Neural cell (in vitro differentiated cells): ENCODE data around the gene TULP4. TPM values are rescaled to one million over a fixed set of nuclear protein-coding genes. Genes with fewer than 3 reads are reported as not detected.

Experiments
- H2AFZ ChIP-seq: fragments of 200-600, 300-800 bp; sonication (generic), shearing (Covaris generic); 2 replicates; pipeline ENCODE4 v1.6.0; 2014; ENCODE audit warnings: low read depth, mild to moderate bottlenecking, antibody characterized with exemption, low read length, moderate library complexity
- H3F3A ChIP-seq: fragments of 200-600 bp; shearing (Covaris generic); 2 replicates; pipeline ENCODE4 v1.6.1; 2016; ENCODE audit warnings: mild to moderate bottlenecking, moderate library complexity, mixed read lengths, antibody characterized with exemption, low read length; ENCODE audit not compliant: insufficient read depth, poor library complexity, severe bottlenecking
- H3K27ac ChIP-seq: fragments of 200-600, 300-800 bp; sonication (generic), shearing (Covaris generic); 2 replicates; pipeline ENCODE4 v1.5.1; 2014; ENCODE audit warnings: mild to moderate bottlenecking, low read length, moderate library complexity
- H3K27me3 ChIP-seq: fragments of 300-800, 200-600 bp; sonication (generic), shearing (Covaris generic); 2 replicates; pipeline ENCODE4 v1.6.0; 2014; ENCODE audit warnings: mild to moderate bottlenecking, low read depth, low read length, moderate library complexity; ENCODE audit not compliant: insufficient read depth
- H3K36me3 ChIP-seq: fragments of 300-800, 200-600 bp; sonication (generic), shearing (Covaris generic); 2 replicates; pipeline ENCODE4 v1.5.1; 2014; ENCODE audit warnings: mild to moderate bottlenecking, antibody characterized with exemption, low read length, moderate library complexity; ENCODE audit not compliant: insufficient read depth
- H3K4me2 ChIP-seq: fragments of 300-800, 200-600 bp; sonication (generic), shearing (Covaris generic); 2 replicates; pipeline ENCODE4 v1.6.0; 2014; ENCODE audit warnings: mild to moderate bottlenecking, low read length
- H3K4me3 ChIP-seq: fragments of 300-800, 200-600 bp; sonication (generic), shearing (Covaris generic); 2 replicates; pipeline ENCODE4 v1.5.1; 2014; ENCODE audit warnings: mild to moderate bottlenecking, low read length, moderate library complexity
- H3K79me2 ChIP-seq: fragments of 200-600 bp; shearing (Covaris generic); replicated peaks from 2 replicates; pipeline ENCODE4 v1.6.0; 2014; ENCODE audit warnings: mild to moderate bottlenecking, low read length, moderate library complexity; ENCODE audit not compliant: insufficient read depth
- H3K9ac ChIP-seq: fragments of 300-800, 200-600 bp; sonication (generic), shearing (Covaris generic); 2 replicates; pipeline ENCODE4 v1.6.1; 2016; ENCODE audit warnings: mild to moderate bottlenecking, low read length, mixed read lengths
- H3K9me2 ChIP-seq: fragments of 200-600 bp; shearing (Covaris generic); 2 replicates; pipeline ENCODE4 v1.6.1; 2016; ENCODE audit warnings: mild to moderate bottlenecking, low read length, mixed read lengths; ENCODE audit not compliant: insufficient read depth
- H3K9me3 ChIP-seq: fragments of 200-600, 300-800 bp; sonication (generic), shearing (Covaris generic); 2 replicates; pipeline ENCODE4 v1.6.1; 2016; ENCODE audit warnings: mild to moderate bottlenecking, mixed run types, low read length, moderate library complexity, mixed read lengths
- H4K20me1 ChIP-seq: fragments of 200-600 bp; shearing (Covaris generic); 2 replicates; pipeline ENCODE4 v1.6.1; 2016; ENCODE audit warnings: mild to moderate bottlenecking, mixed run types; ENCODE audit not compliant: insufficient read depth
- CTCF ChIP-seq: fragments of 450-650 bp; IDR thresholded peaks from 2 replicates; pipeline ENCODE4 v1.5.1; 2014; ENCODE audit warnings: antibody characterized with exemption, mild to moderate bottlenecking, moderate library complexity; ENCODE audit not compliant: poor library complexity, severe bottlenecking
- EP300 ChIP-seq: fragments of 450-650 bp; conservative IDR thresholded peaks from 2 replicates; pipeline ENCODE4 v1.6.1; 2014; ENCODE audit warnings: antibody characterized with exemption, mild to moderate bottlenecking, moderate library complexity; ENCODE audit not compliant: poor library complexity, severe bottlenecking
- EZH2 ChIP-seq: fragments of 200-600, 300-800 bp; shearing (Covaris generic), sonication (generic); IDR thresholded peaks from 2 replicates; pipeline ENCODE4 v1.6.1; 2014; ENCODE audit warnings: antibody characterized with exemption, low read length, borderline replicate concordance, mild to moderate bottlenecking; ENCODE audit not compliant: insufficient read depth, poor library complexity, severe bottlenecking
- MXI1 ChIP-seq: fragments of 450-650 bp; conservative IDR thresholded peaks from 2 replicates; pipeline ENCODE4 v1.6.1; 2014; ENCODE audit warnings: antibody characterized with exemption, mild to moderate bottlenecking; ENCODE audit not compliant: poor library complexity, severe bottlenecking
- POLR2AphosphoS5 ChIP-seq: IDR thresholded peaks from 2 replicates; pipeline ENCODE4 v1.6.1; 2012
- RAD21 ChIP-seq: fragments of 450-650 bp; conservative IDR thresholded peaks from 2 replicates; pipeline ENCODE4 v1.6.1; 2014; ENCODE audit warnings: antibody characterized with exemption, mild to moderate bottlenecking, moderate library complexity
- REST ChIP-seq: IDR thresholded peaks from 2 replicates; pipeline ENCODE4 v1.6.1; 2012; ENCODE audit warnings: borderline replicate concordance
- SMC3 ChIP-seq: fragments of 450-650 bp; conservative IDR thresholded peaks from 2 replicates; pipeline ENCODE4 v1.6.1; 2014; ENCODE audit warnings: antibody characterized with exemption, mild to moderate bottlenecking, moderate library complexity; ENCODE audit not compliant: poor library complexity
- TAF1 ChIP-seq: IDR thresholded peaks from 2 replicates; pipeline ENCODE4 v1.6.1; 2012; ENCODE audit warnings: low read depth
- polyA plus RNA-seq: library from polyadenylated mRNA; depleted of rRNA; stranded (reverse); fragments of >200 nt; gene quantifications from 2 replicates; pipeline ENCODE4 v1.2.3, GENCODE V29; 2014

Gene TULP4
- polyA plus RNA-seq, 1 donor from 2014 or later: 30.6 TPM

- H3K9me2 ChIP-seq: no peaks in the 10 kb centered on the region
- H2AFZ ChIP-seq: no peak overlapping the region
- no peak overlapping the region for H3K9ac ChIP-seq
- TF ChIP-seq RAD21 (no peak), EZH2 (no peak), REST (no peak), TAF1 (no peak), SMC3 (no peak), CTCF (no peak), EP300 (no peak), POLR2AphosphoS5 (no peak), MXI1 (no peak)
- H3F3A ChIP-seq: no peaks in the 10 kb centered on the region
- peaks cover 3% of the 10 kb centered on the region for H3K79me2 ChIP-seq
- H3K36me3 ChIP-seq: no peaks in the 10 kb centered on the region
- H3K27me3 ChIP-seq: no peaks in the 10 kb centered on the region
- H3K4me3 ChIP-seq: no peak overlapping the region
- no peaks in the 10 kb centered on the region for H4K20me1 ChIP-seq
- no peak overlapping the region for H3K4me2 ChIP-seq
- H3K27ac ChIP-seq: no peak overlapping the region
- H3K9me3 ChIP-seq: no peaks in the 10 kb centered on the region
These were observed 103.4 kb downstream of the TULP4 start for GRCh38 chr6:158415666-158416065.

GRCh38 chr6:158416883-158417759 lies 104.9 kb downstream of the TULP4 start:
- Histone ChIP-seq H4K20me1 (no peaks in the 10 kb centered on the region), H3K9me3 (no peaks in the 10 kb centered on the region), H3K9me2 (no peaks in the 10 kb centered on the region), H3K27me3 (no peaks in the 10 kb centered on the region), H3K27ac (no peak overlapping the region), H3K4me3 (no peak overlapping the region), H3K79me2 (peaks cover under 1% of the 10 kb centered on the region), H3K36me3 (no peaks in the 10 kb centered on the region), H3K4me2 (no peak overlapping the region), H2AFZ (no peak overlapping the region), H3F3A (no peaks in the 10 kb centered on the region), H3K9ac (no peak overlapping the region)
- no peak for TF ChIP-seq EP300
- TF ChIP-seq TAF1: no peak
- TF ChIP-seq RAD21: no peak
- TF ChIP-seq REST: no peak
- no peak for TF ChIP-seq SMC3
- TF ChIP-seq MXI1: no peak
- no peak for TF ChIP-seq CTCF
- TF ChIP-seq EZH2: no peak
- TF ChIP-seq POLR2AphosphoS5: no peak
